ES-I3 (cell line): Measurements from ENCODE around the gene TPX2.

Source experiments
- H3K36me3 ChIP-seq: 2 replicates; pipeline ENCODE4 v1.6.1; 2013; ENCODE audit warnings: mild to moderate bottlenecking, low read length, control low read depth, moderate library complexity; ENCODE audit not compliant: insufficient read depth
- H3K4me1 ChIP-seq: 2 replicates; pipeline ENCODE4 v1.6.1; 2013; ENCODE audit warnings: mild to moderate bottlenecking, control low read depth, low read length; ENCODE audit not compliant: insufficient read depth
- H3K9ac ChIP-seq: 2 replicates; pipeline ENCODE4 v1.6.1; 2013; ENCODE audit warnings: low read depth, mild to moderate bottlenecking, low read length, moderate library complexity
- H3K9me3 ChIP-seq: 2 replicates; pipeline ENCODE4 v1.6.1; 2013; ENCODE audit warnings: mild to moderate bottlenecking, low read length, moderate library complexity; ENCODE audit not compliant: control insufficient read depth, insufficient read depth

TPX2 gene, protein sequence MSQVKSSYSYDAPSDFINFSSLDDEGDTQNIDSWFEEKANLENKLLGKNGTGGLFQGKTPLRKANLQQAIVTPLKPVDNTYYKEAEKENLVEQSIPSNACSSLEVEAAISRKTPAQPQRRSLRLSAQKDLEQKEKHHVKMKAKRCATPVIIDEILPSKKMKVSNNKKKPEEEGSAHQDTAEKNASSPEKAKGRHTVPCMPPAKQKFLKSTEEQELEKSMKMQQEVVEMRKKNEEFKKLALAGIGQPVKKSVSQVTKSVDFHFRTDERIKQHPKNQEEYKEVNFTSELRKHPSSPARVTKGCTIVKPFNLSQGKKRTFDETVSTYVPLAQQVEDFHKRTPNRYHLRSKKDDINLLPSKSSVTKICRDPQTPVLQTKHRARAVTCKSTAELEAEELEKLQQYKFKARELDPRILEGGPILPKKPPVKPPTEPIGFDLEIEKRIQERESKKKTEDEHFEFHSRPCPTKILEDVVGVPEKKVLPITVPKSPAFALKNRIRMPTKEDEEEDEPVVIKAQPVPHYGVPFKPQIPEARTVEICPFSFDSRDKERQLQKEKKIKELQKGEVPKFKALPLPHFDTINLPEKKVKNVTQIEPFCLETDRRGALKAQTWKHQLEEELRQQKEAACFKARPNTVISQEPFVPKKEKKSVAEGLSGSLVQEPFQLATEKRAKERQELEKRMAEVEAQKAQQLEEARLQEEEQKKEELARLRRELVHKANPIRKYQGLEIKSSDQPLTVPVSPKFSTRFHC

DNA sequence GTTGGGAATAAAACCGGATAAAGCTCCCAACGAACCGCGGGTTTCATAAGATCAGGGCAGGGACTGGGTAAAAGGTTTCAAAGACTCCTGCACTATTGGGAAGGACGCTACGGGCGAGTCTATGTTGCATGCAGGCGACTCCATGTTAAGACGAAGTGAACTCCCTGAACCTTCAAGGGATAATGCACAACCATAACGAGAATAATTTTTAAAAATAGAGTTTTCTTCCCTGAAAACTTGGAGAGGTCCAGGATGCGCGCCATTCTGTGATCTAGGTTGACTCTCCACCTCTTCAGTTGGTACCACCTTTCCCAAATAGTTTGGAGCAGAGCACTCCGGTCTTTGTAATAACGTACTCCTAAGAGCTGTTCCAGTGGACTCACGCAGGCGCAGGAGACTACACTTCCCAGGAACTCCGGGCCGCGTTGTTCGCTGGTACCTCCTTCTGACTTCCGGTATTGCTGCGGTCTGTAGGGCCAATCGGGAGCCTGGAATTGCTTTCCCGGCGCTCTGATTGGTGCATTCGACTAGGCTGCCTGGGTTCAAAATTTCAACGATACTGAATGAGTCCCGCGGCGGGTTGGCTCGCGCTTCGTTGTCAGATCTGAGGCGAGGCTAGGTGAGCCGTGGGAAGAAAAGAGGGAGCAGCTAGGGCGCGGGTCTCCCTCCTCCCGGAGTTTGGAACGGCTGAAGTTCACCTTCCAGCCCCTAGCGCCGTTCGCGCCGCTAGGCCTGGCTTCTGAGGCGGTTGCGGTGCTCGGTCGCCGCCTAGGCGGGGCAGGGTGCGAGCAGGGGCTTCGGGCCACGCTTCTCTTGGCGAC is at the start of gene TPX2:
TPX2 (plus strand) TSS at position 562 of the 821 bp plus-strand sequence. CDS start 18,187 bp downstream, outside the sequence.
- Histone ChIP-seq H3K9me3 (no peaks in the 10 kb centered on the region), H3K9ac (peak within 1 kb of the TSS; percentile 72), H3K36me3 (no peaks in the 10 kb centered on the region; the same call in 1 of the 2 replicates), H3K4me1 (peaks cover 10% of the 10 kb centered on the region; the same call in 1 of the 2 replicates)

DNA sequence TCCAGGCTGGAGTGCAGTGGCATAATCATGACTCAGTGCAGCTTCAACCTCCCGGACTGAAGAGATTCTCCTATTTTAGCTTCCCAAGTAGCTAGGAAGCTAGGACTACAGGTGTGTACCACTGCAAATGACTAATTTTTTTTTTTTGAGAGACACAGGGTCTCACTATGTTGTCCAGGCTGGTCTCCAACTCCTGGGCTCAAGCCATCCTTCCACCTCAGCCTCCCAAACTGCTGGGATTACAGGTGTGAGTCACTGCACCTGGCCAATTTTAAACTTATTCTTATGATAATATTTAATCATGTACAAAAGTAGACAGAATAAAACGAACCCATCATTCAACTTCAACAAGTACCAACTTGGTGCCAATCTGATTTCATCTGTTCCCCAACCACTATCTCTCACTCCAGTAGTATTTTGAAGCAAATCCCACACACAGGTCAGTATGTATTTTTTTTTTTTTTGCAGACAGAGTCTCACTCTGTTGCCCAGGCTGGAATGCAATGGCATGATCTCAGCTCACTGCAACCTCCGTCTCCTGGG is 48.9 kb upstream of the TPX2 start:
- Histone ChIP-seq H3K36me3 (peaks cover 19% of the 10 kb centered on the region), H3K9me3 (no peaks in the 10 kb centered on the region), H3K4me1 (peaks cover 34% of the 10 kb centered on the region), H3K9ac (no peak overlapping the region)

DNA sequence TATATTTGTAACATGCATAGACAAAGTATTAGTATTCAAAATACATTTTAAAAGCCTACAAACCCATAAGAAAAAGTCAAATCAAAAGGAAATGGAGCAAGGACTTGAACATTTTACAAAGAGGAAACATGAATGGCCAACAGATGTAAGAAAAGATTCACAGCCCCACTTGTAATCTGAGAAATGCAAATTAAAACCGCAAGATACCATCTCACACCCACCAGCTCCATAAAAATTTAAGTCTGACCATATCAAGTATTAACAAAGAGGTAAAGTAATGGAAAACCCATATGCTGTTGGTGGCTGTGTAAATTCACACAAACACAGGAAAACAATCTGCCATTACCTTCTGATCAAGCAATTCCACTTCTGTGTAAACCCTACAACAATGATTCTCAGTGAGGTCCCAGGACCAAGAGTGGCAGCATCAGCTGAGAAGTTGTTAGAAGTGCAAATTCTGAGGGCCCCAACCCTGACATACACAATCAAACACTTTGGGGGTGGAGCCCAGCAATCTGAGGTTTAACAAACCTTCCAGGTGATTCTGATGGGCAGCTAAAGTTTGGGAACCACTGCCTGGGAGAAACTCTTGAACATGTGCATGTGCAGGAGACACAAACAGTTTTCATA is 47.3 kb upstream of the TPX2 start:
- Histone ChIP-seq H3K9ac (no peak overlapping the region), H3K36me3 (peaks cover 7% of the 10 kb centered on the region), H3K4me1 (peaks cover 35% of the 10 kb centered on the region), H3K9me3 (no peaks in the 10 kb centered on the region)

DNA sequence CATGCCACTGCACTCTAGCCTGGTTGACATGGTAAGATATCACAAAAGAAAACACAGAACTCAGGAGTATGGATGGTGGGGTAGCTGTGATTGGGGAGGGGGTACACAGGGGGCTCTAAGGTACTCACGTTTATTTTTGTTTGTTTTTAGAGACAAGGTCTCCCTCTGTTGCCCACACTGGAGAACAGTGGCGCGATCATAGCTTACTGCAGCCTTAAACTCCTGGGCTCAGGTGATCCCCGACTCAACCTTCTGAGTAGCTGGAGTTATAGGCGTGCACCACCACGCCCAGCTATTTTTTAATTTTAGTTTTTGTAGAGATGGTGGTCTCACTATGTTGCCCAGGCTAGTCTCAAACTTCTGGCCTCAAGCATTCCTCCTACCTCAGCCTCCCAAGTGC is 45.7 kb upstream of the TPX2 start:
- Histone ChIP-seq H3K36me3 (peaks cover 3% of the 10 kb centered on the region; the same call in 1 of the 2 replicates), H3K4me1 (peaks cover 35% of the 10 kb centered on the region), H3K9ac (no peak overlapping the region), H3K9me3 (no peaks in the 10 kb centered on the region)

DNA sequence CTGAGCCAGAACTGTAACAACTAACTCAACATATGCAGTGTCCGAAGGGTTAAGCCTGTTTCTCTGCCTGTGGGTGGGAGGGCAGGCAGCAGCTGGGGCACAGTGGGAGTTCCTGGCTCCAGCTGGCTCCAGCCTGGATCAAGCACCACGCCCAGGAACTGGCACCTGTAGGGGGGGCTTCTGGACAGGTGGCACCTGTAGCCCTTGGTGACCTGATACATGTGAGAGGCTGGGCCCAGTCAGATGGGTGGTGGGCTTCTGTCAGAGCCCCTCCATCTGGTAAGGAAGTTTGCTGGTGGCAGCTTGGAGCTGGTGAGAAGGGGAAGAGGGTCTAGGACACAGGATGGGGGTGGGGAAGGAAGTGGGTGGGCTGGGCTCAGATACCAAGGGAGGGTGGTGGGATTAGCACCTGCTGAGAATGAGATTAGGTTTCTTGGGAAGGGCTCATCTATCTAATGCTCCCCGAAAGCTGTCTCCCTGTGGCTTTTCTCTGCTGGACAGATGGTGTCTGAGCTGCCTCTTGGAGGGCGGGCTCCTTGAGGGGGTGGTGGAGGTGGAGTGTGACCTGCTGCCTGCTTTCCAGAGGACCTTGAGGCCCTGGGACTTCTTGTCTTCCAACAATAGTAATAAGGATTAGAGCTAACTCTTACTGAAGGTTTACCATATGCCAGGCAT is 45.0 kb upstream of the TPX2 start:
- no peaks in the 10 kb centered on the region for H3K9me3 ChIP-seq
- H3K4me1 ChIP-seq: peaks cover 40% of the 10 kb centered on the region
- H3K9ac ChIP-seq: no peak overlapping the region
- peaks cover 3% of the 10 kb centered on the region; the same call in 1 of the 2 replicates for H3K36me3 ChIP-seq

DNA sequence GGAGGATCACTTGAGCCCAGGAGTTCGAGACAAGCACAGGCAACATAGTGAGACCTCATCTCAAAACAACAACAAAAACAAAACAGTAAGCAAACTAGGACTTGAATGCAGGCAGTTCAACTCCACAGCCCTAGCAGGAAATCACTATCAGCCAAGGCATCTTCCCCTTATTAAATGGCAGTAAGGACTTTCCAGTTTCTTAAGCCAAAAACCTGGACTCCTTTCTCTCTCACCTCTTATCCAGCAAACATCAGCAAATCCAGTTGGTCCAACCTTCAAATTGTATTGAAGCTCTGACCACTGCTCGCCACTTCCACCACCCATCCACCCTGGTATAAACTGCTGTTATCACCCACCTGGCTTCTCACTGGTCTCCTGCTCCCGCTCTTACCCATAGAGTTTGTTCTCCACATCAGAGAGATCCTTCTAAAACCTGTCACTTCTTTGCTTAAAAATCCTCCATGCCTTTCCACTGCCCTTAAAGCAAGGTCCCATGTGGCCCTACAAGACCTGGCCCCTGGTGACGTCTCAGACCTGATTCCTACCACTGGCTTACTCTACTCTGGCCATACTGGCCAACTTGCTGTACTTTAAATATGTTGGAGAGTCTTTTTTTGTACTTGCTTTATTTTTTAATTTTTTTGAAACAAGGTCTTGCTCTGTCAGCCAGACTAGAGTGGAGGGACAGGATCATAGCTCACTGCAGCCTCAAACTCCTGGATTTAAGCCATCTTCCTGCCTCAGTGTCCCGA is 44.1 kb upstream of the TPX2 start:
- Histone ChIP-seq H3K4me1 (peaks cover 47% of the 10 kb centered on the region), H3K9ac (no peak overlapping the region), H3K36me3 (peaks cover 3% of the 10 kb centered on the region)

DNA sequence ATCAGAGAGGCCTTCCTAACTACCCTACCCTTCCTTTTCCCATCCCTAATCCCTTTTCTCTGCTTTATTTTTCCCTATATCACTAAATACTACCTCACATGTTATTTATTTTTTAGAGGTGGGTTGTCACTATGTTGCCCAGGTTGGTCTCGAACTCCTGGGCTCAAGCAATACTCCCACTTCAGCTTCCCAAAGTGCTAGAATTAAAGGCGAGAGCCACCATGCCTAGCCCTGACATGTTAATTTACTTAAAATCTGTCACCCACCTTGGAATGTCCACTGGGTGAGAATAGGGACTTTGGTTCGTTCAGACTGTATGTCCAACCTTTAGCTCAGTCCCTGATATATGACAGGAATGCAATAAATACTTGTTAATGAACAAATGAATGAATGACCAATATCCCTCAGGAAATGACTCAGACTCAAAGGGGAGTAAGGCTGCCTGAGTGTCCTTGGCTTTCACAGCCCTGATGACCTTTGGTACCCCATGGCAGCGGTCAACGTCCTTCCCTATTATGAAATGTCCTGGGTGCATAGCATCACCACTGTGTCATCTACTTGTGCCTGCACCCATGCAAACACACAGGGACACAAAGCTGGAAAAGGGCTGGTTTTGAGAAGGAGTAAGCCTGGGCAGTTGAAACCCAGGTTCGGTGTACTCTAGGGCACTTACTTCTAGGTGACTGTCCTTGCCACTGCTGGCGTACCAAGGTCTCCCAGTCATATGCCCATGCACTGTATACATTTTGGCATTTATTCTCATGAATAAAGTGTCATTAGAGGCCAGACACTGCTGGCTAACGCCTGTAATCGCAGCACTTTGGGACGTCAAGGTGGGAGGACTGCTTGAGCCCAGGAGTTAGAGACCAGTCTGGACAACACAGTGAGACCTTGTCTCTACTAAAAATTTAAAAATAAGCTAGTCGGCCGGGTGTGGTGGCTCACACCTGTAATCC is 43.0 kb upstream of the TPX2 start:
- peaks cover 3% of the 10 kb centered on the region for H3K36me3 ChIP-seq
- no peaks in the 10 kb centered on the region for H3K9me3 ChIP-seq
- H3K9ac ChIP-seq: no peak overlapping the region
- peaks cover 47% of the 10 kb centered on the region for H3K4me1 ChIP-seq

More for the DNA sequence above, 44.1 kb upstream of the TPX2 start:
- H3K9me3 ChIP-seq: no peaks in the 10 kb centered on the region

DNA sequence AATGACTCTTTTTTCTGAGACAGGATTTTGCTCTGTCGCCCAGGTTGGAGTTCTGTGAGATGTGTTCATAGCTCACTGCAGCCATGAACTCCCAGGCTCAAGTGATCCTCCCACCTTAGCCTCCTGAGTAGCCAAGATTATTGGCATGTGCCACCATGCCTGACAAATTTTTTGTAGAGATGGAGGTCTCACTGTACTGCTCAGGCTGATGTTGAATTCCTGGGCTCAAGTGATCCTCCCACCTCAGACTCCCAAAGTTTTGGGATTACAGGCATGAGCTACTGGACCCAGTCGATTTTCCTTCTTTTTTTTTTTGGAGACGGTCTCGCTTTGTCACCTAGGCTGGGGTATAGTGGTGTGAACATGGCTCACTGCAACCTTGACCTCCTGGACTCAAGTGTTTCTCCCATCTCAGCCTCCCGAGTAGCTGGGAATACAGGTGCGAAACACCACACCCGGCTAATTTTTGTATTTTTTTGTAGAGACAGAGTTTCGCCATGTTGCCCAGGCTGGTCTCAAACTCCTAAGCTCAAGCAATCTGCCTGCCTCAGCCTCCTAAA is 40.8 kb upstream of the TPX2 start:
- Histone ChIP-seq H3K9ac (no peak overlapping the region), H3K4me1 (peaks cover 41% of the 10 kb centered on the region), H3K36me3 (peaks cover under 1% of the 10 kb centered on the region), H3K9me3 (no peaks in the 10 kb centered on the region)

DNA sequence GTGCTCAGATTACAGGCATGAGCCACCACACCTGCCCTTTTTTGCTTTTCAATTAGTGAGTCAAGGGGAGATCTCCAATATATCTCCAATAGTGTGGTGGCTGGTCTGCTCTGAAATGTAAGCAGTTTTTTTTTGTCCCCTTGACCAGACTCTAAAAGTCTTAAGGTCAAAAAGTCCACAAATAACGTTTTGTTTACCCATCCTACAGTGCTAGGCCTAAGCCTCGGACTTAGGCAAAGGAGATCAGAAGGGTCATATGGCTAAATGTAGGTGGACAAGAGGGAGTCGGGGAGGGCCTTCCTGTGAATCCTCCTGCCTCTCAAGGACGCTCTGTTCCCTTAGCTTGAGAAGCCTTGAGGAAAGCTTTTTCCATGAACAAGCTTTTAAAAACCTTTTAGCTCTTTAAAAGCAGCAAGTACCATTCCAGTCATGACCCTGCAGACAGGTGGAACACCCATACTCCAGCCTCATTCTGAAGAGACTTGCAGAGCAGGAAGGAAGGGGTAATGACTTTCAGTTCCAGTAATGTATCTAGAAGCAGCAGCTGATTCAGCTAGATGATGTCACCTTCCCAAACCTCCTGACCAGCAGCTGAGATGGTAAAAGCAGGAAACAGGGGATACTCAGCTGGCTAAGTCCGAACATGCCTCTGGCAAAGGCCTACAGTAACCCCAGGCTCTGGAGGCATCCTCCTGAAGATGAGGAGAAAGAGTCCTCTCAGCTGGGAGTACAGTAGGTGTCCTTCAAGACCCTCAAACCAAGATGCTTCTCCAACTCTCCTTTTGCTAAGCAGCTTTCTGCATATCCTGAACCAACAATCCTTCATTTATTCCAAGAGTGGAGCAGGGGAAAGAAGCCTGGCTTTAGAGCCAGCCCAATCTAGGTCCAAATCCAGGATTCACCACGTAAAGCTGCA is 40.0 kb upstream of the TPX2 start:
- Histone ChIP-seq H3K4me1 (peaks cover 33% of the 10 kb centered on the region), H3K9me3 (no peaks in the 10 kb centered on the region), H3K9ac (no peak overlapping the region), H3K36me3 (no peaks in the 10 kb centered on the region; the same call in none of the 2 replicates)

DNA sequence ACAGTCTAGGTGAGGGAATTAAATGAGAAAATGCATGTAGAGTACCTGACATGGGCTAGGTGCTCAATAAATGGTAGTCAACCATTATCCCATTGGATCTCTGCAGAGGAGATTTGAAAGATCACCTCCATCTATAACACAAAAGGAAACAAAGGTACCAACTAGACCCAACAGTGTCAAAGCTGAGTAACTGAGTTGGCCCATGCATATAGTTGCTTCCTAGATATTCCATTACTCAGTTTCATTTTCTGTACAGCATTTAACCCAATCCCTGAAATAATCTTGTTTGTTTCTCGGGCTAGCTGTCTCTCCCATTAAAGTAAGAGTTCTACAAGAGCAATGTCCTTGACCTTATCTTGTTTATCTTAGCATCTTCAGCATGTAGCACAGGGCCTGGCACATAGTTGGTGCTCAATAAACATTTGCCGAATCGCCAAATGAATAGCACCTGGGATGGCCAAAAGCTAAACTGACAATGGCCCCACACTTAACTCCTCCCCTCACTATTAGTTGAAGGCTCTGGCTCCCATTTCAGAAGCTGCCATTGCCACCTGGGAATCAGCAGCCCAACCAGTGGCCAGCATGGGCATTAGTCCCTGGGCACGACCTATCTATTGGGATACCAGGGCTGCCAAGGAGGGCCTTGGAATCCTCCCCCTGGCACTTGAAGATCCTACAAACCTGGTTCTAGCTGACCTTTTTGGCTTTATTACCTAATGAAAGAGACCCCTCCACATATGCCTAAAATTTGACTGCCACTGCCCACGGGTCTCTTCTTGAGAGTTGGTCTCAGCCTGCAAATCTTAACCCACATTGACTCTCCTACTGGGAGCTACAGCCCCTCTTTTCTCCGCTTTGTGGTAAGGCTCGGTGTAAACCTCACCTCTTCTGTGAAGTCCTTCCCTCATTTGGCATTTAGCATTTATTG is 39.0 kb upstream of the TPX2 start:
- Histone ChIP-seq H3K36me3 (no peaks in the 10 kb centered on the region; the same call in none of the 2 replicates), H3K4me1 (peaks cover 30% of the 10 kb centered on the region), H3K9me3 (no peaks in the 10 kb centered on the region), H3K9ac (no peak overlapping the region)
